OCI-LY1 (cell line): ENCODE data around the gene NR1H3.

Source experiments
- EZH2 ChIP-seq: fragments of 200-600 bp; sonication (generic), shearing (Covaris generic); IDR thresholded peaks from 2 replicates; pipeline ENCODE4 v1.8.0; 2017; ENCODE audit warnings: borderline replicate concordance, mixed run types, mild to moderate bottlenecking, antibody characterized with exemption, low read length, moderate library complexity, mixed read lengths
- TF ChIP-seq, protein P1 (sequence below): fragments of 200-600 bp; sonication (generic), shearing (Covaris generic); IDR thresholded peaks from 2 replicates; pipeline ENCODE4 v1.5.1; 2017; ENCODE audit warnings: mild to moderate bottlenecking, antibody characterized with exemption, low read length, moderate library complexity, mixed read lengths

DNA sequence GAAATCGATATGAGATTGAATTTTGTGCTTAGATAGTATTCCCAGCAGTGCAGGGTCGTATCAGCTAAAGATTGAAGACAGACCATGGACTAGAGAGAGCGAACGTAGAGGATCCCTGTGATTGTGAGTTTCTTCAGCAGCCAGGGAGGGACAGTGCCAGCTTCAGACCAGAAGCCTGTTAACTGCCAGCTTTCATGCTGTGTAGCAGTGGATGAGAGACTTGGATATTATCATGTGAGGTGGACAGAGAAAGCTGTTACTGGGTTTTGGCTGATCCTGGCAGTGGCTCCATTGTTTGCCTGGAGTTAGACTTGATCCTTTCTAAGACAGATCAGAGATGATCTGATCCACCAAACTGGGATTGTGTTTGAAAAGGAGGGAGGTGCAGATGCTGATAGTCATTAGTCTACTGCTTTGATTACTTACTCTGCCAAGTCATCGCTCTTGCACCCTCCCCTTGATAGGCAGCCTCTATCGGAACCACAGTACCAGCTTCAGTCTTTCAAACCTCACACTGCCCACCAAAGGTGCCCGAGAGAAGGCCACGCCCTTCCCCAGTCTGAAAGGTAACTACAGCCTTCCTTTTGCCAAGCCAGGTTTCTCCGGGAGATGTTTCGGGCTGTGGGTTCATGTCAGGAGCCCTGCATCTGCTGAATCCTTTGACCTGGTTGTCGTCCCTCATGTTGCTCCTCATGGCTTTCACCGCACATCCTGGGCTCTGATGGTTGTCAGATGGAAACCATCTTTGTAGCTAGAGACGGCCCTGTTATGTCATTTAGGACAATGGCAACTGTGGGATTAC lies 28.4 kb downstream of the NR1H3 start:
- TF ChIP-seq, protein P1, sequence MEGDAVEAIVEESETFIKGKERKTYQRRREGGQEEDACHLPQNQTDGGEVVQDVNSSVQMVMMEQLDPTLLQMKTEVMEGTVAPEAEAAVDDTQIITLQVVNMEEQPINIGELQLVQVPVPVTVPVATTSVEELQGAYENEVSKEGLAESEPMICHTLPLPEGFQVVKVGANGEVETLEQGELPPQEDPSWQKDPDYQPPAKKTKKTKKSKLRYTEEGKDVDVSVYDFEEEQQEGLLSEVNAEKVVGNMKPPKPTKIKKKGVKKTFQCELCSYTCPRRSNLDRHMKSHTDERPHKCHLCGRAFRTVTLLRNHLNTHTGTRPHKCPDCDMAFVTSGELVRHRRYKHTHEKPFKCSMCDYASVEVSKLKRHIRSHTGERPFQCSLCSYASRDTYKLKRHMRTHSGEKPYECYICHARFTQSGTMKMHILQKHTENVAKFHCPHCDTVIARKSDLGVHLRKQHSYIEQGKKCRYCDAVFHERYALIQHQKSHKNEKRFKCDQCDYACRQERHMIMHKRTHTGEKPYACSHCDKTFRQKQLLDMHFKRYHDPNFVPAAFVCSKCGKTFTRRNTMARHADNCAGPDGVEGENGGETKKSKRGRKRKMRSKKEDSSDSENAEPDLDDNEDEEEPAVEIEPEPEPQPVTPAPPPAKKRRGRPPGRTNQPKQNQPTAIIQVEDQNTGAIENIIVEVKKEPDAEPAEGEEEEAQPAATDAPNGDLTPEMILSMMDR, result no peak
- no peak for TF ChIP-seq EZH2
